Heart left ventricle (tissue), 13 donors: ENCODE results near the gene STXBP2.

Experiments used
- POLR2A ChIP-seq, 2 donors: fragments of 450-650 bp; IDR thresholded peaks; one replicate each; pipeline ENCODE4 v1.6.1; 2017; ENCODE audit warnings: antibody characterized with exemption in 2 of 2, mild to moderate bottlenecking in 2 of 2, moderate library complexity in 2 of 2
- TF ChIP-seq, protein P1 (sequence below), 12 donors: fragments of 200-600 bp; sonication (generic) in 4 of 12; IDR thresholded peaks; one replicate each; pipeline versions ENCODE4 v1.5.0 to v1.8.0; 2018 to 2022; ENCODE audit warnings: antibody characterized with exemption in 12 of 12, mild to moderate bottlenecking in 5 of 12
- donor health status: ischemic (EF 13 %, LVEDD 7.1; RV severe dilation, severe dysfunction).
- donor health status: DM: no; HTN: yes; CAD: no.
- donor health status: DM: no; HTN: no; CAD: no.
- donor health status: ischemic (EF 25% LVEDD 6.9; RV normal size, moderate dysfunction).
- donor health status: ischemic (EF 25% LVEDD 5.7; RV mildly dilated, moderate dysfunction).
- donor health status: ischemic (EF 35%, LVEDD 5.7; RV mildly dilated, moderate dysfunction).
- donor health status: nonischemic (EF 11% LVEDD 7.7; RV severe dilation, severe dysfunction).
- donor health status: DM: yes; HTN: yes; CAD: no.
- donor health status: PGD.
- donor health status: ischemic (EF 29% LVEDD 5.4; RV normal size, mild dysfunction).
- donor health status: nonischemic (EF 23%, LVEDD 6.1; RV moderate dilation, normal function).

DNA sequence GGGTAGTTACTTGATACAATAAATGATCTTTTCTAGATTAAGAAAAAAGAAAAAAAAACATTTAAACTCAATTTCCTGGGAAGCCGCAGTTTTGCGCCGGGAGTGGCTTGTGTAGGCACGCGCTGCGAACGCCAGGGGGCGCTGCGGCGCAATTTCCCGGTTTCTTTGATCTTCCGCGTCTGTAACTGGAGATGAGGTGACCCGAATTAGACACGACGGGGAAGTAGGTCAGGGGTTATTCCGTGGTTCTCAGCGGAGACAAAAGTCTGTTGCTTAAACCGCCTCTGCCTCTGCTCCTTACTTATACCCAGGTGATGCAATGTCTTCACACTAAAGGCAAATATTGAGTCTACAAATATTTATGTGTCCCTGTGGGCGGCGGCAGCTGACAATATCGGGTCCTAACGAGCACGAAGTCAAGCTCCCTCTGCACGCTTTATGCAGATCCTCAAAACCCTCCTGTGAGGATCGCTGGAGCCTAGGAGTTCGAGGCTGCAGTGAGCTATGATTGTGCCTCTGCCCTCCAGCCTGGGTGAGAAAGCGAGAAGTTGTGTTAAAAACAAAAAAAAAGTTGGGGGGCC lies 15.2 kb downstream of the STXBP2 start:
- TF ChIP-seq, protein P1, sequence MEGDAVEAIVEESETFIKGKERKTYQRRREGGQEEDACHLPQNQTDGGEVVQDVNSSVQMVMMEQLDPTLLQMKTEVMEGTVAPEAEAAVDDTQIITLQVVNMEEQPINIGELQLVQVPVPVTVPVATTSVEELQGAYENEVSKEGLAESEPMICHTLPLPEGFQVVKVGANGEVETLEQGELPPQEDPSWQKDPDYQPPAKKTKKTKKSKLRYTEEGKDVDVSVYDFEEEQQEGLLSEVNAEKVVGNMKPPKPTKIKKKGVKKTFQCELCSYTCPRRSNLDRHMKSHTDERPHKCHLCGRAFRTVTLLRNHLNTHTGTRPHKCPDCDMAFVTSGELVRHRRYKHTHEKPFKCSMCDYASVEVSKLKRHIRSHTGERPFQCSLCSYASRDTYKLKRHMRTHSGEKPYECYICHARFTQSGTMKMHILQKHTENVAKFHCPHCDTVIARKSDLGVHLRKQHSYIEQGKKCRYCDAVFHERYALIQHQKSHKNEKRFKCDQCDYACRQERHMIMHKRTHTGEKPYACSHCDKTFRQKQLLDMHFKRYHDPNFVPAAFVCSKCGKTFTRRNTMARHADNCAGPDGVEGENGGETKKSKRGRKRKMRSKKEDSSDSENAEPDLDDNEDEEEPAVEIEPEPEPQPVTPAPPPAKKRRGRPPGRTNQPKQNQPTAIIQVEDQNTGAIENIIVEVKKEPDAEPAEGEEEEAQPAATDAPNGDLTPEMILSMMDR (IDR thresholded peaks at IDR 0.05) = peak; percentile 96 to 99 (median 98)
- no peak for TF ChIP-seq POLR2A (IDR thresholded peaks at IDR 0.05)
